ENCODE data around the gene MYO3B.

DNA sequence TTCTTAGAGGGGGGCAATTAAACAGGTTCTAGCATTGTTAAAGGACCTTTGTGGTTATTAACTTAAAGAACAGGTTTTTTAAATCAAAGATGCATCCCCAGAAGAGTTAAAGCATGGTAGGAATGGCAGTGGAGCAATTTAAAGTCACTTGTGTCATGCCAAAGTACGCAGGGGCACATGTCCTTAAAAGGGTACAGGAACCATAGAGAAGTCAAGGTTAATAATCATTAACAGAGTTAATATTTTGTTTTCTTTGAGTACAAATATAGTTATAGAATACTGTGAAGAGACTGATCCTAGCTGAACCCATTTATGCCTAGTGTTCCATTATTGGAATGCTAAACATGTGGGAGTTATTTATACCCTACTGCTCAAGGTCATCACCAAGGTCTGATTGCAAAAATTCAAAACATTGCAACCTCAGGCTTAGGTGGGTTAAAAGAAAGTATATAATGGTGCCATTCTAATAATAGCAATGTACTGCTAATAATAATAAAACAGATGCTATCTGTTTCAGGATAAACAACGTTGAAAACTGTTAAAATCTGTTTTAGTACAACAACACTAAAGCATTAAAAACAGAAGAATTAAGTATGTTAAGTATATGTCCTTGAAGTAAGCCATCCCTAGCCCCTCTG, 216.0 kb downstream of the MYO3B start:
- TF ChIP-seq, protein P1, sequence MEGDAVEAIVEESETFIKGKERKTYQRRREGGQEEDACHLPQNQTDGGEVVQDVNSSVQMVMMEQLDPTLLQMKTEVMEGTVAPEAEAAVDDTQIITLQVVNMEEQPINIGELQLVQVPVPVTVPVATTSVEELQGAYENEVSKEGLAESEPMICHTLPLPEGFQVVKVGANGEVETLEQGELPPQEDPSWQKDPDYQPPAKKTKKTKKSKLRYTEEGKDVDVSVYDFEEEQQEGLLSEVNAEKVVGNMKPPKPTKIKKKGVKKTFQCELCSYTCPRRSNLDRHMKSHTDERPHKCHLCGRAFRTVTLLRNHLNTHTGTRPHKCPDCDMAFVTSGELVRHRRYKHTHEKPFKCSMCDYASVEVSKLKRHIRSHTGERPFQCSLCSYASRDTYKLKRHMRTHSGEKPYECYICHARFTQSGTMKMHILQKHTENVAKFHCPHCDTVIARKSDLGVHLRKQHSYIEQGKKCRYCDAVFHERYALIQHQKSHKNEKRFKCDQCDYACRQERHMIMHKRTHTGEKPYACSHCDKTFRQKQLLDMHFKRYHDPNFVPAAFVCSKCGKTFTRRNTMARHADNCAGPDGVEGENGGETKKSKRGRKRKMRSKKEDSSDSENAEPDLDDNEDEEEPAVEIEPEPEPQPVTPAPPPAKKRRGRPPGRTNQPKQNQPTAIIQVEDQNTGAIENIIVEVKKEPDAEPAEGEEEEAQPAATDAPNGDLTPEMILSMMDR (IDR thresholded peaks at IDR 0.05; ENCODE audit: borderline replicate concordance, extremely low read depth, low read length, poor library complexity, severe bottlenecking): no peak
- no peak for TF ChIP-seq EZH2 (IDR thresholded peaks at IDR 0.05; ENCODE audit: borderline replicate concordance, low read depth, low read length, severe bottlenecking)

Data from DND-41 (cell line).